SU-DHL-6 (cell line): ENCODE results near the gene LMBR1L.

ENCODE experiments used
- CTCF ChIP-seq: fragments of 200-600 bp; sonication (generic); IDR thresholded peaks from one replicate; pipeline ENCODE4 v1.5.1; 2017; ENCODE audit warnings: antibody characterized with exemption, mild to moderate bottlenecking, low read length, moderate library complexity; ENCODE audit not compliant: insufficient read depth, poor library complexity, severe bottlenecking
- EZH2phosphoT487 ChIP-seq: fragments of 200-600 bp; sonication (generic), shearing (Covaris generic); conservative IDR thresholded peaks from 2 replicates; pipeline ENCODE4 v1.6.1; 2018; ENCODE audit warnings: mild to moderate bottlenecking, antibody characterized with exemption, low read length, moderate library complexity, mixed read lengths

- no peak for TF ChIP-seq CTCF
- TF ChIP-seq EZH2phosphoT487 = no peak
Observed at GRCh38 chr12:49138999-49139398, 28.4 kb upstream of the LMBR1L start.
